Dermis blood vessel endothelial cell (primary cell): Measurements from ENCODE around the gene IFT74. TPM values are rescaled to one million over a fixed set of nuclear protein-coding genes. Genes with fewer than 3 reads are reported as not detected.
A peak's percentile ranks its signal among the peaks of the same experiment; 100 is the strongest.

ENCODE experiments used
- DNase-seq: peaks from one replicate; pipeline ENCODE4 v3.0.0; 2010
- total RNA-seq: library from RNA; depleted of rRNA; stranded (reverse); fragments of >200 nt; gene quantifications from 2 replicates; pipeline ENCODE4 v1.2.3, GENCODE V29; 2014

Gene IFT74
- total RNA-seq, 1 donor from 2014 or later = 7.8 TPM

GRCh38 chr9:26975728-26976707 lies 19.8 kb downstream of the IFT74 start:
- peak; percentile 73 for DNase-seq

GRCh38 chr9:26983340-26983739 lies 27.1 kb downstream of the IFT74 start:
- DNase-seq = no peak

- DNase-seq = no peak
These were observed 39.6 kb downstream of the IFT74 start for GRCh38 chr9:26995810-26996209.

GRCh38 chr9:27003426-27004077 lies 47.3 kb downstream of the IFT74 start:
- no peak for DNase-seq

- DNase-seq = no peak
These were observed 49.3 kb downstream of the IFT74 start, which contains the start of gene LRRC19 for GRCh38 chr9:27005491-27005890. Gene LRRC19, minus strand, starts transcription at chr9:27005672. Its CDS starts 5,978 bp downstream, at chr9:26999694.

DNA sequence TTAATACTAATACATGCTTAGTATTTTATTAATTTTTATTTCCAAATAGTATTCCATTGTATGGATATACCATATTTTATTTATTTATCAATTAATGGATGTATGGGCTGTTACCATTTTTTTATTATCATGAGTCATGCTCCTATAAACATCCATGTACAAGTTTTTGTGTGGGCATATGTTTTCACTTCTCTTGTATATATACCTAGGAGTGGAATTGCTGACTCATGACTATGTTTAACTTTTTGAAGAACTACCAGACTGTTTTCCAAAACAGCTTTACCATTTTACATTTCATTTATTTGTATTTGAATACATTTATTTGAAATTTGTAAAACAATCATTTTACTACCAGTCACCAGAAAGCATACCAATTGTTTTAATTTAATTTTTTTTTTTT lies 63.4 kb downstream of the IFT74 start:
- DNase-seq = no peak

- no peak for DNase-seq
These were observed 66.7 kb downstream of the IFT74 start for GRCh38 chr9:27022920-27023319.

- DNase-seq = no peak
These were observed 73.0 kb downstream of the IFT74 start for GRCh38 chr9:27029186-27029585.

GRCh38 chr9:27033815-27034403 lies 77.7 kb downstream of the IFT74 start:
- peak; percentile 77 for DNase-seq

- no peak for DNase-seq
These were observed 81.3 kb downstream of the IFT74 start for GRCh38 chr9:27037499-27037898.

DNA sequence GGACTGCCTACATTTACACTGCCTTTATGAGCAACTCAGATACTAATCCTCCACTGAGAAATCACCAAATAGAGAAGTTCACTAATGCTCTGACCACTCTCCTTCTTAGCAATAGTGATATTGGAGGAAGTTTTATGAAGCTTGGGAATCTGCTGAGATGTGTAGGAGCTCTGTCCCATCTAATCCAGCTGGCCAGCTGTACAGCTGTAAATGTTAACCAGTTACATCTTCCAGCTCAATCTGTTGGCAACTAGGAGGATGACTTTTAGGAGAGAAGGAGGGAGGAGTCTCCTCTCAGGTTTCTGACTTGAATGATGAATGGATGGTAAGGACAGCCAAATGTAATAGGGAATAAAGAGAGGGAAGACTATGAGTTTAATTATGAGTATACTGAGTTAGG lies 85.5 kb downstream of the IFT74 start:
- no peak for DNase-seq

DNA sequence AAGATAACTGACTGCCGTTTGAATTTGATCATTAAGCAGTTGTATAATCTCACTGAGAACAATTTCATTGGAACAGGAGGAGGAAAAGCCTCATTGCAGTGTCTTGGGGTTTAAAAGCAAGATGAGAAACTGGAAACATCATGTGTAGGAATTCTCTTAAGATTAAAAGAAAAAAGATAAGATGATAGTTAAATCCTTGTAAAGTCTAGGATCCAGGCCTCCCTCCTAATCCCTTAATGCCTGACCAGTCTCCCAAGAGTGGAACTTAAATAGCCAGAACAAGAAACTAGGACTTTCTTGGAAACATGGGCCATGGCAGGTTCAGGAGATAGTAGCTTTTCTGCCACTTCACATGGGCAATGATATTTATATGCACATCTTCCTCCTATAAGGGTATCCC lies 86.3 kb downstream of the IFT74 start:
- no peak for DNase-seq

DNA sequence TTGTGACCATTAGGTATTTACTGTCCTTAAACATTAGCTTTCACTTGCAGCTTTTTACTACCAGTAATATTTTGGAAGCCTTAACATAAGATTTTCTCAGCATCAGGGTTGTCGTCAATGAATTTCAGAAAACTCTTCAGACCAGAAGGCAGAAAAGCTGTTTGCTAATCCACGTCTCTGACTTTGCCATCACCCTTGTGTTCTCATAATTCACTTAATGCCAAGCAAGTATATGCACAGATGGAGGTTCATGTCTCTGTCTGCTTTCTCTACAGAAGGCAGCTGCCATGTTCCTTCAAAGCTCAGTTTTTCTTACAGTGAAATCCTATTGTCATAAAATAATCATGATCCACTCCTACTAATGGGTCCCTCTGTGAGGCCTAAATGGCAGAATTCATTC lies 87.0 kb downstream of the IFT74 start:
- no peak for DNase-seq

GRCh38 chr9:27047136-27047535 lies 90.9 kb downstream of the IFT74 start:
- DNase-seq = no peak

GRCh38 chr9:27053369-27054022 lies 97.3 kb downstream of the IFT74 start:
- peak; percentile 91 for DNase-seq

DNA sequence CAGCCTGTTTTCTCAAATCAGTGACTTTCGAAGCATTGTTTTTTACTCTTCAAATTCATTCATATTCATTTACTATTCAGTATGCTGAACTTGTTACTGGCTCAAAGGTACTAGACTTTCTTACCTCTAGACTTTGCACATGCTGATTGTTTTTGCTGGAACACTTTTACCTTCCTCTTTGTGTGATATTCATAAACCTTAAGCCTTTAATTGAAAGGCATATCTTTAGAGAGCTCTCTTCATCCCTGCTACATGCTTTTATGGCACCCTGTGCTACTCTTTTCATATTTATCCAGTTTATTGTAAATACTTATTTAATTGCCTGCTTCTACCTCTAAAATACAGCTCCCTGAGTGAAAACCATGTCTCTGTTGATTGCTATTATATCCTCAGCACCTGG lies 97.9 kb downstream of the IFT74 start:
- DNase-seq = no peak

GRCh38 chr9:27054841-27055240 lies 98.6 kb downstream of the IFT74 start:
- DNase-seq = no peak

GRCh38 chr9:27059412-27059811 lies 103.2 kb downstream of the IFT74 start:
- DNase-seq = peak; percentile 75

DNA sequence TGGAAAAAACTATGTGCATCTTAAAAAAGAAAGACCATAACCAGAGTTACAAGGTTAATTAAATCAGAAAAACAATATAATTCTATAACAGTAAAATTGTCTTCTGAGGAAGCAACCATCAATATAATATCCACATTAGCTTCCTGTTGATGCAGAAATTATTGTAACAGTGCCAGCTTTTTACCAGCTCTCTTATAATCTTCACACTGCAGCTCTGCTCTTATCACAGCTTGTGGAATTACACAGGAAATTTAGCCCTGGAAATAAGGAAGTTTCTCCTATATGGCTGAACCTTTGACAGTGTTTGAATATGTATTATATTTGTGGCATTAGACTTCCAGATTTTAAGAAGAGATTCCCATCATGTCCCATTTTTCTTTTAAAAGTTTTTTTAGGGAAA lies 103.7 kb downstream of the IFT74 start:
- DNase-seq = peak; percentile 89

DNA sequence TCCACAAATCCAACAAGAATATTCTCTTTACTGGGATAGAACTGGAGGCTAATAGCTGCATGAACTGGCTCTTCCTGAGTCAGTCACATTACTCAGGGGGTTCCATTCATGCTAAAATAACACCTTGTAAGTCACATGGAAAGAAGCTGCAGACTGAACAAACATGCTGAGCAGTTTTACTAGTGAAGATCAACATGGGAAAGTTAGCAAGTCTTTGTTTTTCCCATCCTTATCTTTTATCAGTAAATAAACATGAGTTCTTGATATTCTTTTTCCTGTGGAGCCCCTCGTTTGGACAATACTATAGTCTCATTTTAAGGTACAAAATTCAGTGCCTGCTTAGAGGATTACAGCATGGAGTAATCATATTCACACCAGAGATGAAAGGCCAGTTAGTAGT lies 109.1 kb downstream of the IFT74 start:
- peak; percentile 66 for DNase-seq

- DNase-seq = no peak
These were observed 117.9 kb downstream of the IFT74 start for GRCh38 chr9:27073841-27074728.

DNA sequence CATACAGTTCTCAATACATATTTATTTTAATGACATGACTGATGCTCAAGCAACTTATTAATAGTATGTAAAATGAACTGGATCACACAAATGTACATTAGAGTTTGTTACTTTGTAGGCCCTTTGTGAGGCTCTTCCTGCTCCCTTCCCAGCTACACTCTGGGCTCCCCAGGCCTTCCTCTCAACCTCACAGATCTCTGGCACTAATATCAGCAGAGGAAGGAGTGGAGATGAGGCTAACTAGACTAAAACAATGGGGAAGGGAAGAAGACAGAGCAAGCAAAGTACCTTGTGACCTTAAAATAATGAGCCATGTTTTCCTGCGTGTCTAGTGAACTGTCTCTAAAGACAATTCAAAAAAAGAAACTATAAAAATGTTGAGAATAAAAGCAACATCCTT lies 122.5 kb downstream of the IFT74 start:
- DNase-seq = peak; percentile 76
